Heart right ventricle (tissue), 16 donors: Measurements from ENCODE around the gene CSMD2. TPM values are rescaled to one million over a fixed set of nuclear protein-coding genes. Genes with fewer than 3 reads are reported as not detected.

Experiments
- ATAC-seq, 8 donors: fragments of 200-7000 bp; cut with Tn5 transposase; one replicate each; pipeline ENCODE4 v1.9.1; 2020; ENCODE audit warnings: mild to moderate bottlenecking in 8 of 8, moderate library complexity in 8 of 8, moderate number of reproducible peaks in 1 of 8
- DNase-seq, 2 donors: peaks; one replicate each; pipeline ENCODE4 v3.0.0-alpha.2; 2020
- H3K27ac ChIP-seq, 10 donors: fragments of 200-600 bp; sonication (generic) in 2 of 10; one replicate each; pipeline versions ENCODE4 v1.5.0 to v1.8.0; 2020 to 2022; ENCODE audit warnings: mild to moderate bottlenecking in 3 of 10
- H3K27me3 ChIP-seq, 7 donors: fragments of 200-600 bp; one replicate each; pipeline ENCODE4 v1.8.0; 2021 to 2022; ENCODE audit warnings: mild to moderate bottlenecking in 2 of 7
- H3K36me3 ChIP-seq, 9 donors: fragments of 200-600 bp; sonication (generic) in 1 of 9; one replicate each; pipeline versions ENCODE4 v1.5.0 to v1.8.0; 2020 to 2022; ENCODE audit warnings: mild to moderate bottlenecking in 2 of 9
- H3K4me1 ChIP-seq, 9 donors: fragments of 200-600 bp; sonication (generic) in 1 of 9; one replicate each; pipeline versions ENCODE4 v1.5.0 to v1.8.0; 2020 to 2022; ENCODE audit warnings: mild to moderate bottlenecking in 4 of 9
- H3K4me3 ChIP-seq, 10 donors: fragments of 200-600 bp; sonication (generic) in 2 of 10; one replicate each; pipeline versions ENCODE4 v1.5.0 to v1.8.0; 2020 to 2022; ENCODE audit warnings: mild to moderate bottlenecking in 7 of 10, moderate library complexity in 2 of 10
- H3K9me3 ChIP-seq, 11 donors: fragments of 200-600 bp in 10 of 11; sonication (generic) in 2 of 11; one replicate each; pipeline versions ENCODE4 v1.5.0 to v1.8.0; 2013 to 2022; ENCODE audit warnings: mild to moderate bottlenecking in 2 of 11, control low read depth in 1 of 11, moderate library complexity in 1 of 11
- WGBS, 2 donors: extraction: QIAGEN DNeasy Blood & Tissue Kit; methylation state at CpG; one replicate each; pipeline ENCODE4 v1.1.7; 2013; ENCODE audit warnings: inconsistent platforms in 1 of 2; 5-methylcytosine and 5-hydroxymethylcytosine counted together
- intact Hi-C, 10 donors: fragments of 100-400 bp; cut with DNase I; formaldehyde crosslinking; loops; one replicate each; pipeline versions ENCODE4 v1.11.1 to v1.14.2; 2022
- polyA plus RNA-seq, 2 donors: library from polyadenylated mRNA; stranded (reverse); fragments of 200-250 nt; gene quantifications; one replicate each; pipeline ENCODE4 v1.2.3, GENCODE V29; 2013
- total RNA-seq, 10 donors: library from RNA; stranded (reverse); fragmentation: NEBNext Ultra II Directional in 3 of 10; extraction: Animal tissue kit (Norgen Biotek cat#: 25700) in 3 of 10; gene quantifications; one replicate each; pipeline versions ENCODE4 v1.2.1 to v1.2.4, GENCODE V29; 2021 to 2023
- TF ChIP-seq, protein P1 (sequence below), 9 donors: fragments of 200-600 bp; sonication (generic) in 2 of 9; IDR thresholded peaks; one replicate each; pipeline versions ENCODE4 v1.5.0 to v1.8.0; 2021 to 2022; ENCODE audit warnings: antibody characterized with exemption in 9 of 9, mild to moderate bottlenecking in 5 of 9, moderate library complexity in 1 of 9
- donor health status: Arrhythmogenic right ventricular cardiomyopathy.
- donor health status: ischemic (EF 13 %, LVEDD 7.1; RV severe dilation, severe dysfunction).
- donor health status: healthy with polysubstance abuse.
- donor health status: DM: no; HTN: yes; CAD: no.
- donor health status: DM: no; HTN: no; CAD: no.
- donor health status: ischemic (EF 25% LVEDD 6.9; RV normal size, moderate dysfunction).
- donor health status: ischemic (EF 25% LVEDD 5.7; RV mildly dilated, moderate dysfunction).
- donor health status: healthy.
- donor health status: DM: yes; HTN: yes; CAD: no.
- donor health status: Ischemic cardiomyopathy.
- donor health status: ischemic (EF 35%, LVEDD 5.7; RV mildly dilated, moderate dysfunction).
- donor health status: nonischemic (EF 11% LVEDD 7.7; RV severe dilation, severe dysfunction).
- donor health status: DM: yes; HTN: yes; CAD: no.
- donor health status: PGD.
- donor health status: ischemic (EF 29% LVEDD 5.4; RV normal size, mild dysfunction).
- donor health status: nonischemic (EF 23%, LVEDD 6.1; RV moderate dilation, normal function).

CSMD2 gene
- total and polyA plus RNA-seq, 12 donors = 0.04 to 0.97 (median 0.14) TPM; not detected in 1

DNA sequence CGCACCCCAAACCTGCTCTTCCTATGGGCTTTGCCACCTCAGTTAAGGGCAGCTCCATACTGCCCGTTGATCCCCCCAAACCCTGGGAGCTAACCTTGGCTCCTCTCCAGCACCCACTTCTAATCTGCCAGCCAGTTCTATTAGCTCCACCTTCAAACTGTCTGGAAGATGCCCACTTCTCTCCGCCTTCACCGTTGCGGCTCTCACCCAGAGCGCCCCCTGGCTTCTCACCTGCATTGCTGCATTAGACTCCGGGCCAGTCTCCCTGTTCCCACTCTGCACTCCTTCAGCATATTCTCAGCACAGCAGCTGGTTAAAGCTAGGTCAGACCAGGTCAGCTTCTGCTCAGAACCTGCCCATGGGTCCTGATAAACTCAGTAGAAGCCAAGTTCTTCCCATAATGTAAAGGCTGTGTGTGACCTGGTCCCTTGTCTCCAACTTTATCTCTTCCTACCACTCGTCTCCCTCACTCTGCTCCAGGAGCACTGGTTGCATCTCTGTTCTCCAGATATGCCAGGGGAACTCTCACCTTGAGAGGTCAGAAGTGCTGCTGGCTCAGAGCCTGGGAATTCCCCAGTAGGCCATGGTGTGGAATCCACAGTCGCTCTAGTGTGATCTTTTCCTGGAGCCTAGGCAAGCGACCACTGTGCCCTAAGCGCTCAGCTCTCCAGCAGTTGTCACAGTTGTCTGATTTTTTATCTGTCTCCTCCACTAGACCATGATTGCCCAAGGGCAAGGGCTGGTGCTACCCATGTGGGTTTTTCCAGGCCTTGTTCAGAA, 150.9 kb downstream of the CSMD2 start:
- ATAC-seq = peak; percentile 49 to 83 (median 74)

DNA sequence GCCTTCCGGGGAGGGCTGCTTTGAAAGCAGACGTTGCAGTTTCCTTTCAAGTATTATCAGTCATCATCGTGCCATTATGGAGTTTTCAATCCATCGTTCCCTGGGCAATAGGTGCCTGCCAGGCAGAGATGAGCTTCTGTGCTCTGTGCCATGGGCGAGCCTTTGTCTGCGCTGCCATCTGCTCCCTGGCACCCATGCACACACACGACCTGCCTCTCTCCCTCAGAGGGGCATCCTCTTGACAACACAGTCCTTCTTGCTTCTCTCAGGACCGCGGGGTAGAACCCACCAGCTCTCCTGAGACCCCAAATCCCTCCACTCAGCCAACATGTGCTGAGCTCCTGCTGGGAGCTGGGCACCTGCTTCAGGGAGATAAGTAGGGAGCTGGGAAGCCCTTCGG, 151.9 kb downstream of the CSMD2 start:
- Histone ChIP-seq H3K27ac (no peak overlapping the region), H3K9me3 (no peaks in the 10 kb centered on the region), H3K4me1 (peaks cover 0 to 11% (median 0%) of the 10 kb centered on the region in 9 donors), H3K36me3 (no peaks in the 10 kb centered on the region), H3K4me3 (no peak overlapping the region), H3K27me3 (peaks cover 0 to 3% (median 0%) of the 10 kb centered on the region in 7 donors)
- DNase-seq = no peak
- intact Hi-C loops = no loop called here
- 77 to 79% methylated on average over 10 of the region's 10 CpGs for WGBS, 2 donors
- TF ChIP-seq, protein P1, sequence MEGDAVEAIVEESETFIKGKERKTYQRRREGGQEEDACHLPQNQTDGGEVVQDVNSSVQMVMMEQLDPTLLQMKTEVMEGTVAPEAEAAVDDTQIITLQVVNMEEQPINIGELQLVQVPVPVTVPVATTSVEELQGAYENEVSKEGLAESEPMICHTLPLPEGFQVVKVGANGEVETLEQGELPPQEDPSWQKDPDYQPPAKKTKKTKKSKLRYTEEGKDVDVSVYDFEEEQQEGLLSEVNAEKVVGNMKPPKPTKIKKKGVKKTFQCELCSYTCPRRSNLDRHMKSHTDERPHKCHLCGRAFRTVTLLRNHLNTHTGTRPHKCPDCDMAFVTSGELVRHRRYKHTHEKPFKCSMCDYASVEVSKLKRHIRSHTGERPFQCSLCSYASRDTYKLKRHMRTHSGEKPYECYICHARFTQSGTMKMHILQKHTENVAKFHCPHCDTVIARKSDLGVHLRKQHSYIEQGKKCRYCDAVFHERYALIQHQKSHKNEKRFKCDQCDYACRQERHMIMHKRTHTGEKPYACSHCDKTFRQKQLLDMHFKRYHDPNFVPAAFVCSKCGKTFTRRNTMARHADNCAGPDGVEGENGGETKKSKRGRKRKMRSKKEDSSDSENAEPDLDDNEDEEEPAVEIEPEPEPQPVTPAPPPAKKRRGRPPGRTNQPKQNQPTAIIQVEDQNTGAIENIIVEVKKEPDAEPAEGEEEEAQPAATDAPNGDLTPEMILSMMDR (IDR thresholded peaks at IDR 0.05) = no peak
- no peak for ATAC-seq

More for the DNA sequence above, 150.9 kb downstream of the CSMD2 start:
- Histone ChIP-seq H3K9me3 (no peaks in the 10 kb centered on the region), H3K27me3 (peaks cover 0 to 3% (median 0%) of the 10 kb centered on the region in 7 donors), H3K36me3 (no peaks in the 10 kb centered on the region), H3K27ac (no peak overlapping the region), H3K4me3 (no peak overlapping the region), H3K4me1 (peaks cover 0 to 11% (median 0%) of the 10 kb centered on the region in 9 donors)
- intact Hi-C loops = no loop called here
- WGBS, 2 donors = 31 to 42% methylated on average over 11 of the region's 11 CpGs
- DNase-seq = peak; percentile 33 to 36
- TF ChIP-seq, protein P1 (IDR thresholded peaks at IDR 0.05) = peak in 8 of 9 donors; percentile 27 to 67 (median 60)

DNA sequence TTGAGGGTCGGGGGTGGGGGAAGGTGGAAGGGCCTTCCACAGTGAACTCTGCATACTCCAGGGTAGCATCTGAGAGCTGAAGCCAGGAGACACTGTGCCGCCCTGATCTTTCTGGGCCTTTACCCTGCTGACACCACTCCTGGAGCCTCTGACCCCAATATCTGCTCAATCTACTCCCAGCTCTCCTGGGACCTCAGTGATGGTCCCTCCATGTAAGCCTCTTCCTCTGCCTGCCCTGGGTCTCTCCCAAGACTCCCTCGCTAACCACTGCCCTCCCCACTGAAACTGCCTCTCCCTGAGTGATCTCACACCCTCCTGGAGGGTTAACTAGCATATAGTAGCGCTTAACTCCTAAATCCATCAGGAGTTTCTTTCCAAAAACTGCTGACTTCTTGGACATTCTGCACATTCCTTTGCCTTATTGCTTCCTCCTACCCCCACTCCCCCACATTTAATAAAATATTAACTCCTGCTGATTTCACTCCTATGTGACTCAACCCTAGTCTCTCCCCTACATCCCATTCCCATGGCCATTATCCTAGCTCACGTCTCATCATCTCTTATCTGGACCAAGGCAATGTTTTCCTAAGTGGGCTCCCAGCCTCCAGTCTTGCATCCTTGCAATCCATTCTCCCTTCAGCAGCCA, 155.6 kb downstream of the CSMD2 start:
- H3K4me3 ChIP-seq = no peak overlapping the region
- ATAC-seq (no peak), DNase-seq (no peak)
- no peak overlapping the region for H3K27ac ChIP-seq
- no peaks in the 10 kb centered on the region for H3K27me3 ChIP-seq
- intact Hi-C loops = no loop called here
- 54 to 65% methylated on average over 5 of the region's 5 CpGs for WGBS, 2 donors
- TF ChIP-seq, protein P1 (IDR thresholded peaks at IDR 0.05) = no peak
- no peaks in the 10 kb centered on the region for H3K9me3 ChIP-seq
- H3K4me1 ChIP-seq = peaks cover 0 to 7% (median 0%) of the 10 kb centered on the region in 9 donors
- no peaks in the 10 kb centered on the region for H3K36me3 ChIP-seq

DNA sequence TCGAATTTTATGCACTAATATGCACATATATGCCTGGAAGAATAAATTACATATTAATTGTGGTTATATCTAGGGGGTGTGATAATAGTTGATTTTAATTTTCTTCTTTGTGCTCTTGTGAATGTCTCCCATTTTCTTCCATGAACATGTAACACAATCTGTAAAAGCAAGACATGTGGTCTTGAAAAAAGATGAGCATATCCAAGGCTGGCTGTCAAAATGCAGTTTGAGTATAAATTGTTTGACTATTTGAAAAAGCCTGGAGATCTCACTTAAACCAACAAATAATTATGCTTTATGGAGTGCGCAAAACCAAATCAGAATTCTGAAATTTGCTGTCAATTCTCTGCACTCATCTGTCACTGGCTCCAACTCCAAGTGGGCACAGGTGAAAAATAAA, 157.3 kb downstream of the CSMD2 start:
- 62 to 71% methylated on average over 2 of the region's 2 CpGs for WGBS, 2 donors
- Histone ChIP-seq H3K27me3 (no peaks in the 10 kb centered on the region), H3K36me3 (no peaks in the 10 kb centered on the region), H3K4me3 (no peak overlapping the region), H3K9me3 (no peaks in the 10 kb centered on the region), H3K4me1 (no peaks in the 10 kb centered on the region), H3K27ac (no peak overlapping the region)
- no peak for DNase-seq
- TF ChIP-seq, protein P1 (IDR thresholded peaks at IDR 0.05) = no peak
- no peak for ATAC-seq
- intact Hi-C loops = no loop called here
